Keratinocyte (primary cell): ENCODE results near the gene OXNAD1.

ENCODE experiments used
- EZH2 ChIP-seq: IDR thresholded peaks from one replicate; pipeline ENCODE4 v1.6.1; 2012; ENCODE audit warnings: inconsistent platforms, mild to moderate bottlenecking, low read length, moderate library complexity
- TF ChIP-seq, protein P1 (sequence below), 3 experiments: IDR thresholded peaks in 1 of 3; conservative IDR thresholded peaks in 1 of 3; optimal IDR thresholded peaks in 1 of 3; 2 replicates in 2 of 3; 3 replicates in 1 of 3; pipeline versions ENCODE3 to v1.5.1; 2011; ENCODE audit warnings: low read length in 3 of 3, mild to moderate bottlenecking in 3 of 3, moderate library complexity in 2 of 3, control low read depth in 1 of 3, inconsistent platforms in 1 of 3; ENCODE audit not compliant: insufficient read depth in 2 of 3; ENCODE audit errors: extremely low read depth in 1 of 3

DNA sequence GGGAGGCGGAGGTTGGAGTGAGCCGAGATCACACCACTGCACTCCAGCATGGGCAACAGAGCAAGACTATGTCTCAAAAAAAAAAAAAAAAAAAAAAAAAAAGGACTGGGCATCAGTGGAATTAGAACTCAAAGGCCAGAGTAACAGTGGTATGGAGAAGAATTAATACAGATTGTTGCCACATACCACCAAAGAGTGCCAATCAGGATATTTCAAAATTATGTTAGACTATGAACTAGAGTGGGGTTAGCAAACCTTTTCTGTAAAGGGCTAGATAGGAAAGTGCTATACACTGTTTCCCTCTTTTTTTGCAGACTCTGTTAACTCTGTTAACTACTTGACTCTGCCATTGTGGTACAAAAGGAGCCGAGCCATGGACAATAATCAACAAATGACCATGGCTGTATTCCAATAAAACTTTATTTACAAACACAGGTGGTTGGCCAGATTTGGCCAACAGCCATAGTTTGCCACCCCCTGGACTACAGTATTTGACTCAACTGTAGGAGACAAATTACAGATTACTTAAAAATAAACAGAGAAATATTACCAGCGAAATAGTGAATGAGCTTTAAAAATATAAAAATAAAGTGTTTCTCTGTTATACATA, 28.9 kb upstream of the OXNAD1 start:
- TF ChIP-seq, protein P1, sequence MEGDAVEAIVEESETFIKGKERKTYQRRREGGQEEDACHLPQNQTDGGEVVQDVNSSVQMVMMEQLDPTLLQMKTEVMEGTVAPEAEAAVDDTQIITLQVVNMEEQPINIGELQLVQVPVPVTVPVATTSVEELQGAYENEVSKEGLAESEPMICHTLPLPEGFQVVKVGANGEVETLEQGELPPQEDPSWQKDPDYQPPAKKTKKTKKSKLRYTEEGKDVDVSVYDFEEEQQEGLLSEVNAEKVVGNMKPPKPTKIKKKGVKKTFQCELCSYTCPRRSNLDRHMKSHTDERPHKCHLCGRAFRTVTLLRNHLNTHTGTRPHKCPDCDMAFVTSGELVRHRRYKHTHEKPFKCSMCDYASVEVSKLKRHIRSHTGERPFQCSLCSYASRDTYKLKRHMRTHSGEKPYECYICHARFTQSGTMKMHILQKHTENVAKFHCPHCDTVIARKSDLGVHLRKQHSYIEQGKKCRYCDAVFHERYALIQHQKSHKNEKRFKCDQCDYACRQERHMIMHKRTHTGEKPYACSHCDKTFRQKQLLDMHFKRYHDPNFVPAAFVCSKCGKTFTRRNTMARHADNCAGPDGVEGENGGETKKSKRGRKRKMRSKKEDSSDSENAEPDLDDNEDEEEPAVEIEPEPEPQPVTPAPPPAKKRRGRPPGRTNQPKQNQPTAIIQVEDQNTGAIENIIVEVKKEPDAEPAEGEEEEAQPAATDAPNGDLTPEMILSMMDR (optimal IDR thresholded peaks at IDR 0.05 in 1 of 3, IDR thresholded peaks at IDR 0.05 in 1 of 3, conservative IDR thresholded peaks at IDR 0.05 in 1 of 3; ENCODE audit: extremely low read depth in 1 of 3, insufficient read depth in 2 of 3, low read length in 3 of 3): no peak
- TF ChIP-seq EZH2: no peak
